Sigmoid colon (tissue), 4 donors: ENCODE measurements around the gene HDAC3.

Source experiments
- EP300 ChIP-seq, 4 donors: sonication (generic); formaldehyde crosslinking; IDR thresholded peaks; one replicate each; pipeline ENCODE4 v1.6.1; 2017; ENCODE audit warnings: antibody characterized with exemption in 4 of 4
- POLR2A ChIP-seq, 2 donors: fragments of 450-650 bp; IDR thresholded peaks; one replicate each; pipeline ENCODE4 v1.6.1; 2016; ENCODE audit warnings: antibody characterized with exemption in 2 of 2, mild to moderate bottlenecking in 2 of 2, moderate library complexity in 2 of 2
- TF ChIP-seq, protein P1 (sequence below), 4 experiments: fragments of 450-650 bp in 3 of 4; fragments of 200-600 bp in 1 of 4; IDR thresholded peaks; one replicate each; pipeline ENCODE4 v1.5.1; 2016 to 2019; ENCODE audit warnings: antibody characterized with exemption in 4 of 4, mild to moderate bottlenecking in 3 of 4, moderate library complexity in 2 of 4

DNA sequence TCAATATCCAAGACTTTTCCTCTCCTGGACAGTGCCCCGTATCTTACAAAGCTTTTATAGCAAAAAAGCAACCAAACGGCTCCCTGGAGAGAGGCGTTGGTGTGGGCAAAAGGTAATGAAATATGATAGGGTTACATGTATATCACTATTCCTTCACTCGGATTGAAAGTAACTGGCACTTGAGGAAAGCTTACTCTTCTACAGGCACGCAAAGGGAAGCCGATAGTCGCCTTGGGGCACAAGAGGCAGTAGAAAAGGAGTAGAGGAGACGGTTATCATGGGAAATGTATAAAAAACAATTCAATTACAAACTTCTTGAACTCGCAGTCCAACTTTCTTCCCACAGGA lies 19.0 kb downstream of the HDAC3 start:
- TF ChIP-seq, protein P1, sequence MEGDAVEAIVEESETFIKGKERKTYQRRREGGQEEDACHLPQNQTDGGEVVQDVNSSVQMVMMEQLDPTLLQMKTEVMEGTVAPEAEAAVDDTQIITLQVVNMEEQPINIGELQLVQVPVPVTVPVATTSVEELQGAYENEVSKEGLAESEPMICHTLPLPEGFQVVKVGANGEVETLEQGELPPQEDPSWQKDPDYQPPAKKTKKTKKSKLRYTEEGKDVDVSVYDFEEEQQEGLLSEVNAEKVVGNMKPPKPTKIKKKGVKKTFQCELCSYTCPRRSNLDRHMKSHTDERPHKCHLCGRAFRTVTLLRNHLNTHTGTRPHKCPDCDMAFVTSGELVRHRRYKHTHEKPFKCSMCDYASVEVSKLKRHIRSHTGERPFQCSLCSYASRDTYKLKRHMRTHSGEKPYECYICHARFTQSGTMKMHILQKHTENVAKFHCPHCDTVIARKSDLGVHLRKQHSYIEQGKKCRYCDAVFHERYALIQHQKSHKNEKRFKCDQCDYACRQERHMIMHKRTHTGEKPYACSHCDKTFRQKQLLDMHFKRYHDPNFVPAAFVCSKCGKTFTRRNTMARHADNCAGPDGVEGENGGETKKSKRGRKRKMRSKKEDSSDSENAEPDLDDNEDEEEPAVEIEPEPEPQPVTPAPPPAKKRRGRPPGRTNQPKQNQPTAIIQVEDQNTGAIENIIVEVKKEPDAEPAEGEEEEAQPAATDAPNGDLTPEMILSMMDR (IDR thresholded peaks at IDR 0.05) = no peak
- TF ChIP-seq EP300 (IDR thresholded peaks at IDR 0.05) (no peak), POLR2A (IDR thresholded peaks at IDR 0.05) (no peak)
